GM10266 (cell line): ENCODE measurements around the gene NDUFAF8.

Source experiments
- DNase-seq: peaks from one replicate; pipeline ENCODE4 v3.0.0; 2012; ENCODE audit errors: extremely low spot score
- TF ChIP-seq, protein P1 (sequence below): IDR thresholded peaks from 2 replicates; pipeline ENCODE4 v1.5.1; 2012; ENCODE audit warnings: mild to moderate bottlenecking, low read depth; ENCODE audit not compliant: control insufficient read depth, insufficient read depth; ENCODE audit errors: missing control alignments

The NDUFAF8 gene

GRCh38 chr17:81210466-81210865, 28.7 kb upstream of the NDUFAF8 start:
- TF ChIP-seq, protein P1, sequence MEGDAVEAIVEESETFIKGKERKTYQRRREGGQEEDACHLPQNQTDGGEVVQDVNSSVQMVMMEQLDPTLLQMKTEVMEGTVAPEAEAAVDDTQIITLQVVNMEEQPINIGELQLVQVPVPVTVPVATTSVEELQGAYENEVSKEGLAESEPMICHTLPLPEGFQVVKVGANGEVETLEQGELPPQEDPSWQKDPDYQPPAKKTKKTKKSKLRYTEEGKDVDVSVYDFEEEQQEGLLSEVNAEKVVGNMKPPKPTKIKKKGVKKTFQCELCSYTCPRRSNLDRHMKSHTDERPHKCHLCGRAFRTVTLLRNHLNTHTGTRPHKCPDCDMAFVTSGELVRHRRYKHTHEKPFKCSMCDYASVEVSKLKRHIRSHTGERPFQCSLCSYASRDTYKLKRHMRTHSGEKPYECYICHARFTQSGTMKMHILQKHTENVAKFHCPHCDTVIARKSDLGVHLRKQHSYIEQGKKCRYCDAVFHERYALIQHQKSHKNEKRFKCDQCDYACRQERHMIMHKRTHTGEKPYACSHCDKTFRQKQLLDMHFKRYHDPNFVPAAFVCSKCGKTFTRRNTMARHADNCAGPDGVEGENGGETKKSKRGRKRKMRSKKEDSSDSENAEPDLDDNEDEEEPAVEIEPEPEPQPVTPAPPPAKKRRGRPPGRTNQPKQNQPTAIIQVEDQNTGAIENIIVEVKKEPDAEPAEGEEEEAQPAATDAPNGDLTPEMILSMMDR: no peak
- DNase-seq: no peak

GRCh38 chr17:81210868-81211267, 28.2 kb upstream of the NDUFAF8 start:
- no peak for DNase-seq

GRCh38 chr17:81212365-81212764, 26.8 kb upstream of the NDUFAF8 start:
- TF ChIP-seq, protein P1: no peak

More at GRCh38 chr17:81210868-81211267, 28.2 kb upstream of the NDUFAF8 start:
- TF ChIP-seq, protein P1: no peak

DNA sequence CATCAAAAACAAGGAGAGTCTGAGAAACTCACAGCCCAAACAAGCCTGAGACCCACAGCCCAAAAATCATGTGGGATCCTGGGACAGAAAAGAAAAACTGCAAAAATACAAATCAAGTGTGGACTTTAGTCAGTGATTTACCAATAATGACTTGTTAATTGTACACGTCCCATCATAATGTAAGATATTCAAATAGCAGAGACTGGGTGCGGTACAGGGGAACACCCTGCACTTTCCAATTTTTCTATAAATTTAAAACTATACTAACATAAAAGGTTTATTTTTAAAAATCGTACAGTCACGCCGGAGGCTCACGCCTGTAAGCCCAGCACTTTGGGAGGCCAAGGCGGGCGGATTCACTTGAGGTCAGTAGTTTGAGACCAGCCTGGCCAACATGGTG, 25.1 kb upstream of the NDUFAF8 start:
- no peak for DNase-seq
- TF ChIP-seq, protein P1: no peak

More at GRCh38 chr17:81212365-81212764, 26.8 kb upstream of the NDUFAF8 start:
- DNase-seq: no peak

- TF ChIP-seq, protein P1: no peak
- no peak for DNase-seq
Measured at GRCh38 chr17:81217491-81217890, 21.6 kb upstream of the NDUFAF8 start.

GRCh38 chr17:81218459-81218858, 20.7 kb upstream of the NDUFAF8 start:
- DNase-seq: no peak
- TF ChIP-seq, protein P1: no peak

- TF ChIP-seq, protein P1: no peak
- DNase-seq: no peak
Measured at GRCh38 chr17:81218991-81219390, 20.1 kb upstream of the NDUFAF8 start.
